Neural progenitor cell (in vitro differentiated cells): ENCODE measurements around the gene CLDN15.

ENCODE experiments used
- CTCF ChIP-seq: fragments of 200-600 bp; sonication (generic); IDR thresholded peaks from 2 replicates; pipeline ENCODE4 v1.5.1; 2017; ENCODE audit warnings: antibody characterized with exemption, mild to moderate bottlenecking
- EZH2 ChIP-seq: fragments of 200-600 bp; sonication (generic); IDR thresholded peaks from 2 replicates; pipeline ENCODE4 v1.6.1; 2017; ENCODE audit warnings: antibody characterized with exemption, mild to moderate bottlenecking, moderate library complexity

DNA sequence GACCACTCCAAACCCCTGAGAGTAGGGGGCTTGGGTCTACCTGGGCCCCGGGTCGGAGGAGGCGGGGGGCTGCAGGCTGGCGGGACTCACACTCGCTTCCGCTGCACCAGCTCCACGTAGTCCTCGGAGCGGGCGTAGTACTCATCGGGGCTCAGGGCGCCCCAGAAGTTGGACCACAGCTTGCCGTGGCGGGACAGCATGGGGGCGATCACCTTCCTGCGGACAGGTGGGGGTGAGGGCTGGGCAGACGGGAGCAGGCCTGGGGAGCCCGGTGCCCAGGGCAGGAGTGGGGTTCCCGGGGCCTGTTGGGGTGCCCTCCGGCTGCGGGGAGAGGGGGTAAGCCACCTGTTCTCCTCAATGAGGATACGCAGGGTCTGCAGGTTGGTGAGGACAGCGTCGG, 26.1 kb downstream of the CLDN15 start:
- TF ChIP-seq CTCF (no peak), EZH2 (no peak)
